A549 (cell line): ENCODE measurements around the gene PLPPR3. TPM values are rescaled to one million over a fixed set of nuclear protein-coding genes. Genes with fewer than 3 reads are reported as not detected.

Experiments
- ATAC-seq, 2 experiments: fragments of 200-7000 bp in 1 of 2; fragments of >200 bp in 1 of 2; cut with Nextera tagmentation in 1 of 2; cut with Tn5 transposase in 1 of 2; 3 replicates each; pipeline versions ENCODE4 v1.8.0 to v1.9.1; 2018 to 2020; ENCODE audit warnings: mild to moderate bottlenecking in 1 of 2, moderate library complexity in 1 of 2
- CTCF ChIA-PET: fragments of 300-600 bp; sonication (Branson Sonifier 250); formaldehyde crosslinking; extraction: SDS; loops from one replicate; lab custom pipeline; 2021; ENCODE audit warnings: antibody characterized with exemption, inconsistent platforms; lab: Yijun Ruan, JAX
- POLR2A ChIA-PET: fragments of 350-600 bp; formaldehyde crosslinking; extraction: SDS; loops from one replicate; lab custom pipeline; 2021; ENCODE audit warnings: antibody characterized with exemption, inconsistent platforms; lab: Yijun Ruan, JAX
- DNase-seq, 2 experiments: peaks; one replicate each; pipeline versions ENCODE4 v3.0.0 to v3.0.0-alpha.2; 2011 to 2016; ENCODE audit warnings: low read depth in 1 of 2, low spot score in 1 of 2
- FAIRE-seq: peaks from 2 replicates; lab custom pipeline; 2011; peaks lifted over from hg19 to GRCh38; lab: Jason Lieb, UNC
- H3K27ac ChIP-seq, 2 experiments: fragments of >200 bp; sonication (Bioruptor Twin); formaldehyde crosslinking; 3 replicates each; pipeline ENCODE4 v1.5.1; 2016 to 2017
- H3K4me1 ChIP-seq: fragments of >200 bp; sonication (Bioruptor Twin); formaldehyde crosslinking; 3 replicates; pipeline ENCODE4 v1.6.1; 2016
- H3K4me2 ChIP-seq: fragments of >200 bp; sonication (Bioruptor Twin); formaldehyde crosslinking; 3 replicates; pipeline ENCODE4 v1.6.1; 2016
- H3K4me3 ChIP-seq: fragments of >200 bp; sonication (Bioruptor Twin); formaldehyde crosslinking; 3 replicates; pipeline ENCODE4 v1.5.1; 2016
- H3K9me3 ChIP-seq: fragments of >200 bp; sonication (Bioruptor Twin); formaldehyde crosslinking; 3 replicates; pipeline ENCODE4 v1.6.1; 2016
- ATOH8 ChIP-seq: fragments of 250-450 bp; sonication (Bioruptor Pico); IDR thresholded peaks from 2 replicates; pipeline ENCODE4 v1.5.0; 2020; ENCODE audit warnings: low read depth, mild to moderate bottlenecking, moderate library complexity
- BHLHE40 ChIP-seq: IDR thresholded peaks from 2 replicates; pipeline ENCODE4 v1.6.1; 2012; ENCODE audit warnings: low read depth, low read length, inconsistent platforms
- CEBPB ChIP-seq, 2 experiments: fragments of >200 bp in 1 of 2; sonication (Bioruptor Twin) in 1 of 2; formaldehyde crosslinking in 1 of 2; IDR thresholded peaks; 2 replicates each; pipeline ENCODE4 v1.6.1; 2012 to 2016
- CHD2 ChIP-seq: fragments of 150-350 bp; IDR thresholded peaks from 2 replicates; pipeline ENCODE4 v1.6.1; 2014; ENCODE audit warnings: low read length; ENCODE audit not compliant: partially characterized antibody
- E2F6 ChIP-seq: IDR thresholded peaks from 2 replicates; pipeline ENCODE4 v1.6.1; 2012; ENCODE audit warnings: low read depth, borderline replicate concordance
- EHF ChIP-seq: fragments of 250-450 bp; sonication (Bioruptor Pico); IDR thresholded peaks from 2 replicates; pipeline ENCODE4 v1.5.0; 2020; ENCODE audit warnings: mild to moderate bottlenecking
- FOSL2 ChIP-seq, 2 experiments: fragments of 450-650 bp in 1 of 2; fragments of >200 bp in 1 of 2; sonication (Bioruptor Twin) in 1 of 2; formaldehyde crosslinking; IDR thresholded peaks; 2 replicates each; pipeline versions ENCODE4 v1.5.0 to v1.6.1; 2016 to 2020; ENCODE audit warnings: mild to moderate bottlenecking in 1 of 2, moderate library complexity in 1 of 2
- GATA3 ChIP-seq: IDR thresholded peaks from 2 replicates; pipeline ENCODE4 v1.6.1; 2012; ENCODE audit warnings: borderline replicate concordance
- HOXA7 ChIP-seq: fragments of 250-450 bp; sonication (Bioruptor Pico); IDR thresholded peaks from 2 replicates; pipeline ENCODE4 v1.5.0; 2020; ENCODE audit warnings: mild to moderate bottlenecking, moderate library complexity
- HOXB13 ChIP-seq: fragments of 250-450 bp; sonication (Bioruptor Pico); IDR thresholded peaks from 2 replicates; pipeline ENCODE4 v1.5.0; 2020; ENCODE audit warnings: low read depth, mild to moderate bottlenecking, moderate library complexity
- JUN ChIP-seq, 2 experiments: fragments of >200 bp; sonication (Bioruptor Twin); formaldehyde crosslinking; IDR thresholded peaks; 2 replicates in 1 of 2; 3 replicates in 1 of 2; pipeline ENCODE4 v1.6.1; 2016 to 2017
- JUNB ChIP-seq: fragments of >200 bp; sonication (Bioruptor Twin); formaldehyde crosslinking; IDR thresholded peaks from 2 replicates; pipeline ENCODE4 v1.6.1; 2016
- MAFK ChIP-seq: fragments of 450-650 bp; IDR thresholded peaks from 2 replicates; pipeline ENCODE4 v1.6.1; 2014; ENCODE audit not compliant: partially characterized antibody
- MAX ChIP-seq: IDR thresholded peaks from 2 replicates; pipeline ENCODE4 v1.6.1; 2012
- MAZ ChIP-seq: fragments of 150-350 bp; IDR thresholded peaks from 2 replicates; pipeline ENCODE4 v1.6.1; 2014; ENCODE audit warnings: antibody characterized with exemption, low read depth, low read length, borderline replicate concordance
- MYC ChIP-seq: IDR thresholded peaks from 2 replicates; pipeline ENCODE4 v1.6.1; 2012; ENCODE audit warnings: mild to moderate bottlenecking, inconsistent platforms, low read length, improper control_type of control experiment, borderline replicate concordance
- PBX3 ChIP-seq: IDR thresholded peaks from 2 replicates; pipeline ENCODE4 v1.6.1; 2012
- PHF8 ChIP-seq: fragments of 200-600 bp; sonication (generic); IDR thresholded peaks from 2 replicates; pipeline ENCODE4 v1.6.1; 2016; ENCODE audit warnings: low read depth, mild to moderate bottlenecking, antibody characterized with exemption, moderate library complexity, borderline replicate concordance
- POLR2AphosphoS2 ChIP-seq: conservative IDR thresholded peaks from 2 replicates; pipeline ENCODE4 v1.6.1; 2012; ENCODE audit warnings: low read length, improper control_type of control experiment, inconsistent platforms
- RFX5 ChIP-seq: fragments of 450-650 bp; IDR thresholded peaks from 2 replicates; pipeline ENCODE4 v1.7.1; 2014; ENCODE audit warnings: antibody characterized with exemption, mild to moderate bottlenecking, moderate library complexity
- RNF2 ChIP-seq: fragments of 200-600 bp; sonication (generic); IDR thresholded peaks from 2 replicates; pipeline ENCODE4 v1.6.1; 2016; ENCODE audit warnings: low read depth, mild to moderate bottlenecking, antibody characterized with exemption, moderate library complexity, borderline replicate concordance
- TFCP2L1 ChIP-seq: fragments of 250-450 bp; sonication (Bioruptor Pico); IDR thresholded peaks from 2 replicates; pipeline ENCODE4 v1.5.0; 2021; ENCODE audit warnings: mild to moderate bottlenecking
- TP53 ChIP-seq: fragments of 250-450 bp; sonication (Bioruptor Pico); IDR thresholded peaks from 2 replicates; pipeline ENCODE4 v1.5.0; 2021; ENCODE audit warnings: mild to moderate bottlenecking, moderate library complexity
- ZFP36 ChIP-seq: fragments of 450-650 bp; IDR thresholded peaks from 2 replicates; pipeline ENCODE4 v1.6.1; 2014; ENCODE audit warnings: borderline replicate concordance; ENCODE audit not compliant: partially characterized antibody
- WGBS: methylation state at CpG from one replicate; pipeline ENCODE4 v1.1.6; 2017; ENCODE audit errors: missing lambda C conversion rate; 5-methylcytosine and 5-hydroxymethylcytosine counted together
- polyA plus RNA-seq, 4 experiments: library from polyadenylated mRNA; depleted of rRNA in 3 of 4; stranded (reverse); fragments of >200 nt; fragmentation: RNase III in 1 of 4; extraction: RNeasy Plus Mini Kit Qiagen cat#74134 plus additional on column Dnase treatment in 1 of 4; gene quantifications; 2 replicates in 3 of 4; 3 replicates in 1 of 4; pipeline ENCODE4 v1.2.3, GENCODE V29; 2011 to 2017

The PLPPR3 gene
- polyA plus RNA-seq, 2 of the 4 experiments (the other 2 are of a cell fraction) = 2.6 to 3.7 TPM

- WGBS = 20% methylated on average over 11 of the region's 29 CpGs
- DNase-seq (peak; percentile 66 to 89), FAIRE-seq (no peak), ATAC-seq (peak; percentile 26 to 45; a peak in 4 of 6 replicates)
- CTCF ChIA-PET = interaction anchor here (0.7 to 3.1 kb wide), 2 partner anchors 12 to 31 kb away, joined by 3 to 13 read pairs; no protein-coding TSS in a partner anchor
- H3K4me2 ChIP-seq = peak overlapping the region; percentile 71
- peaks cover 48% of the 10 kb centered on the region for H3K4me1 ChIP-seq
- peak overlapping the region; percentile 81 to 95 for H3K27ac ChIP-seq
- no peak for TF ChIP-seq RNF2
- peak; percentile 79 for TF ChIP-seq MAX
- 0 out of 2 replicates have a peak, but pooled peaks have one; percentile 24 for TF ChIP-seq TFCP2L1
- TF ChIP-seq MAZ = no peak
- no peak for TF ChIP-seq POLR2AphosphoS2
- TF ChIP-seq GATA3 = 0 out of 2 replicates have a peak, but pooled peaks have one; percentile 35
- no peak for TF ChIP-seq ZFP36
- peak; percentile 23; the same call in 1 of the 2 replicates for TF ChIP-seq JUNB
- peak; percentile 22 to 34; a peak in 1 of 4 replicates for TF ChIP-seq CEBPB (IDR thresholded peaks at IDR 0.05)
- TF ChIP-seq TP53 (CRISPR knock-in tag) = no peak
- no peak for TF ChIP-seq ATOH8 (CRISPR knock-in tag)
- peak in 1 of 2 experiments; percentile 23; a peak in 1 of 5 replicates for TF ChIP-seq JUN (IDR thresholded peaks at IDR 0.05)
- peak; percentile 44; the same call in 1 of the 2 replicates for TF ChIP-seq FOSL2 (IDR thresholded peaks at IDR 0.05)
- peak; percentile 79 for TF ChIP-seq FOSL2 (CRISPR knock-in tag; IDR thresholded peaks at IDR 0.05)
- TF ChIP-seq HOXB13 (CRISPR knock-in tag) = no peak
- TF ChIP-seq RFX5 = no peak
- TF ChIP-seq E2F6 = peak; percentile 47; the same call in 1 of the 2 replicates
- TF ChIP-seq MAFK = no peak
- TF ChIP-seq MYC = peak; percentile 41; the same call in 1 of the 2 replicates
- TF ChIP-seq PHF8 = no peak
- TF ChIP-seq, all 56 proteins: peak for 9
- POLR2A ChIA-PET = no interaction called here
- Histone ChIP-seq H3K4me3 (no peak overlapping the region), H3K9me3 (no peaks in the 10 kb centered on the region)
Measured at GRCh38 chr19:869245-870177, 47.8 kb upstream of the PLPPR3 start.

- 88% methylated on average over 11 of the region's 34 CpGs for WGBS
- Histone ChIP-seq H3K4me1 (peaks cover 47% of the 10 kb centered on the region), H3K4me3 (no peak overlapping the region), H3K27ac (peak overlapping the region; percentile 81 to 95), H3K9me3 (no peaks in the 10 kb centered on the region)
- POLR2A ChIA-PET = no interaction called here
- CTCF ChIA-PET = interaction anchor here (1.0 to 3.1 kb wide), 2 partner anchors 9 to 12 kb away, joined by 5 to 13 read pairs; partner anchors contain the start of gene CFD
- no peak for DNase-seq
- ATAC-seq = no peak
- FAIRE-seq = no peak
- TF ChIP-seq HOXA7 (CRISPR knock-in tag) (0 out of 2 replicates have a peak, but pooled peaks have one; percentile 16), FOSL2 (IDR thresholded peaks at IDR 0.05) (no peak), FOSL2 (CRISPR knock-in tag; IDR thresholded peaks at IDR 0.05) (no peak), TP53 (CRISPR knock-in tag) (0 out of 2 replicates have a peak, but pooled peaks have one; percentile 18), BHLHE40 (no peak), CHD2 (no peak), PBX3 (peak; percentile 11; the same call in 1 of the 2 replicates), EHF (CRISPR knock-in tag) (peak; percentile 70; the same call in 1 of the 2 replicates)
- TF ChIP-seq, all 56 proteins: peak for 4
- peak overlapping the region; percentile 71 for H3K4me2 ChIP-seq
Measured at GRCh38 chr19:868458-869244, 46.9 kb upstream of the PLPPR3 start.
